Epithelial cell of esophagus (primary cell): Measurements from ENCODE around the gene PLAC1.

Experiments used
- DNase-seq: peaks from one replicate; pipeline ENCODE4 v3.0.0; 2010; ENCODE audit warnings: low read depth
- H3K4me3 ChIP-seq: 2 replicates; pipeline ENCODE4 v1.5.1; 2011; ENCODE audit warnings: mild to moderate bottlenecking, low read length, control low read depth
- CTCF ChIP-seq: IDR thresholded peaks from 2 replicates; pipeline ENCODE4 v1.5.1; 2011; ENCODE audit warnings: low read depth, mild to moderate bottlenecking, low read length, control low read depth, inconsistent platforms; ENCODE audit not compliant: insufficient read depth; ENCODE audit errors: missing control alignments

PLAC1 gene

GRCh38 chrX:134633832-134634231, 24.4 kb downstream of the PLAC1 start:
- no peak for TF ChIP-seq CTCF
- DNase-seq = no peak
- H3K4me3 ChIP-seq = no peak overlapping the region

GRCh38 chrX:134633394-134633793, 24.9 kb downstream of the PLAC1 start:
- DNase-seq = no peak
- no peak for TF ChIP-seq CTCF
- H3K4me3 ChIP-seq = no peak overlapping the region

DNA sequence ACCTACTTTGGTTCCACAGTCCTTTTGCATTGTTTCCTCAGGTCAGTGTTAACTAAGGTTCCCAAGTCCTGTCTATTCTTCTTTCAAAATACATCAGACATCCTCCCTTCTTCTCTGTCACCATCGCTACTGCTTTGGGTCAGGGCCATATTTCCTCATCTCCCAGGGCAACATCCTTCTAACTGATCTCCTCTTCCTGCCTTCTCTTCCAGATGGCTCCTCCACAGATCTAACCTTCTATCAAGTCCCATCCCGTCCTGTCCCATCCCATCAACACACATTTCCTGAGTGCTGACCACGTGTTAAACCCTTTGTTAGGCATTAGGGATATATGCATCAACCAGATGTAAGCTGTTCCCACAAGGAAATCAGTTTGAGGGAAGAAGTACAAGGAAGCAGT, 25.9 kb downstream of the PLAC1 start:
- DNase-seq = no peak

GRCh38 chrX:134631426-134632346, 26.6 kb downstream of the PLAC1 start:
- DNase-seq = no peak
- H3K4me3 ChIP-seq = no peak overlapping the region
- TF ChIP-seq CTCF = no peak

More for the DNA sequence above, 25.9 kb downstream of the PLAC1 start:
- H3K4me3 ChIP-seq = no peak overlapping the region
- TF ChIP-seq CTCF = no peak

DNA sequence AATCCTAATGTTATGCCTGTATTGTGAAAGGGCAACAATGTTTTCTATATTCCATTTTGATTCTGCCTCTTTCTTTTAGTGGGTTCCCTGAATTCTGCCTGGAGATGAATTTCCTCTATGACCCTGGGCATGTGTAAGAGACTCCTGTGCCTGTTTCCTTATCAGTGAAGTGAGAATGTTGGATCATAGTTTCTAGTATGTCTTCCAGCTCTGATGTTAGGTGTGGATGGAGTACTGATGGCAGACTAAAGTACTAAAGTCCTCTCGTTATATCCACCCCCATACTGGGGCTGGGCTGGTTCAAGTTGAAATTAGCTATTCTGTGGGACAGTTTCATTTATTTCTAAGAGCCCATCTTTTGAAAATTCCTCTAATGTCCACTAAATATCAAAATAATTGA, 29.6 kb downstream of the PLAC1 start:
- TF ChIP-seq CTCF = no peak
- no peak for DNase-seq
- no peak overlapping the region for H3K4me3 ChIP-seq

GRCh38 chrX:134626434-134626833, 31.8 kb downstream of the PLAC1 start:
- no peak for TF ChIP-seq CTCF
- H3K4me3 ChIP-seq = no peak overlapping the region
- DNase-seq = peak; percentile 54

DNA sequence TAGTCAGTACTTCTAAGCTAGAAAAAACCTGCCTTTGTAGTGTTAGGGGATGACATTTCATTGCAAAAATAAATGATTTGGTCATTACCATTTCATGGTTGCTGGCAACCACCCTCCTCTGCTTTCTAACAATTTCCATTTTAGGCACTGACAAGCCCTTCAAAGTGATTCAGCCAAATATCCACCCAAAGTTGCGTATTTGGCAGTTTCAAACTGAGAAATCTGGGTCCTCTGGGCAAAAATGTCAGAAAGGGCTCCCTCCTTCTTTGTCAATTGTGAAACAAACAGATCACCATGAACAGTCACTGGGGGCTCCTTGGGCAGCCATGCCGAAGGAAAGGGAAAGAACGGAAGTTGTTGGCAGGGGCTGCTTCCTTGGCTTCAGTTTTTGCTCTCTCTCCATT, 33.0 kb downstream of the PLAC1 start:
- no peak for DNase-seq
- no peak for TF ChIP-seq CTCF
- no peak overlapping the region for H3K4me3 ChIP-seq
